Mucosa of descending colon (tissue), 3 donors: ENCODE results near the gene DUSP2. TPM values are rescaled to one million over a fixed set of nuclear protein-coding genes. Genes with fewer than 3 reads are reported as not detected.

ENCODE experiments used
- ATAC-seq: fragments of 200-7000 bp; cut with Tn5 transposase; one replicate; pipeline ENCODE4 v1.9.1; 2020; ENCODE audit warnings: mild to moderate bottlenecking, moderate library complexity
- DNase-seq, 3 donors: peaks; one replicate each; pipeline ENCODE4 v3.0.0-alpha.2; 2020
- H3K36me3 ChIP-seq: fragments of 200-600 bp; one replicate; pipeline ENCODE4 v1.8.0; 2021; ENCODE audit warnings: low read depth, mild to moderate bottlenecking
- H3K4me1 ChIP-seq: fragments of 200-600 bp; one replicate; pipeline ENCODE4 v1.8.0; 2021; ENCODE audit warnings: low read depth, mild to moderate bottlenecking
- H3K4me3 ChIP-seq: fragments of 200-600 bp; one replicate; pipeline ENCODE4 v1.8.0; 2021; ENCODE audit warnings: mild to moderate bottlenecking
- H3K9me3 ChIP-seq: fragments of 200-600 bp; one replicate; pipeline ENCODE4 v1.8.0; 2021; ENCODE audit warnings: mild to moderate bottlenecking
- intact Hi-C, 2 donors: fragments of 100-400 bp; cut with DNase I in 1 of 2; cut with micrococcal nuclease in 1 of 2; formaldehyde crosslinking; loops; one replicate each; pipeline versions ENCODE4 v1.11.0 to v1.11.1; 2022; cut with DNase I, micrococcal nuclease
- total RNA-seq, 3 donors: library from RNA; stranded (reverse); fragmentation: NEBNext Ultra II Directional in 2 of 3; extraction: Animal tissue kit (Norgen Biotek cat#: 25700) in 2 of 3; gene quantifications; one replicate each; pipeline versions ENCODE4 v1.2.1 to v1.2.4, GENCODE V29; 2021 to 2023
- TF ChIP-seq, protein P1 (sequence below): fragments of 200-600 bp; IDR thresholded peaks from one replicate; pipeline ENCODE4 v1.8.0; 2022; ENCODE audit warnings: antibody characterized with exemption, mild to moderate bottlenecking
- donor health status: DM: no; HTN: no; CAD: no; lungs with moderate emphysema.
- donor health status: DM: no; HTN: no; CAD: no.
- donor health status: DM: no; HTN: yes; CAD: no.

Gene DUSP2
- total RNA-seq, 3 donors from 2014 or later = 1.5 to 2.3 (median 1.6) TPM

DNA sequence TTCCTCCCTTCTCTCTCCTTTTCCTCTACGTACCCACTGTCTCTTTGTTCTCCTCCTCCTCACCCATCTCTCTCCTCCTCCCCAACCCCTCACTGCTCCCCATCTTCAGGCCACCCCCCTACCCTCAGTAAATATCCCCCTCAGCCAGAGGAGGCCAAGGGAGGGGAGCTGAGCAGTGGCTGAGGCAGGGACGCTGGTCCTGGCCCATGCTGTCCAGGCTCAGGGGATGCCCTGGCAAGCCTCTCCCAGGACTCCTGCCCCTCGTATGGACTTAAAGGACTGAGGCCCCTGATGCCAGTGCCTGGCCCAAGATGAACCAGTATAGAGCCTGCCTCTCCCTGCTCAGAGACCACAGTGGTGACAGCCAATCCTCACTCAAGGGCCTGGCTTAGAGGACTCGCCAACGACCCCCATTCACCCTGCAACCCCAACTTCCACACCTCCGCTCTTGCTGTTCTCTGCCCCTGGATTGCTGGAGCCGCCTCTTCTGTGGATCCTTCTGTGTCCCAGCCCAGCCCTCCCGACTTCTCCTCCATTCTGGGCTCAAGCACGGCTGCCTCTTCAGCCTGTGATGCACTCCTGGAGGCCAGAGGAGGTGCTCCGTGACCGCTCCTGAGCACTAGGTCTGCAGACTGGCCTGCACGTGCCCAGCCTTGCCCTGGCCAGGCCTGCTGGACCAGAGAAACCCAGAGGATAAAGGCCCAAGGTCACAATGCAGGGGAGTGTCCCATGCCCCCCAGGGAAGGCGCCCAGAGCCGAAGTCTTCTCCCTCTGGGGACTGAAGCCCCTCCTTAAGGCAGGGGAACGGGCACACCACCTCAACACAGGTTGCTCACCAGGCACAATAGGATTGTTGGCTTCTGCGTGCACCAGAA, 9.5 kb upstream of the DUSP2 start:
- no peaks in the 10 kb centered on the region for H3K36me3 ChIP-seq
- DNase-seq = no peak

GRCh38 chr2:96153991-96154431, 8.8 kb upstream of the DUSP2 start:
- H3K9me3 ChIP-seq = no peaks in the 10 kb centered on the region
- H3K4me3 ChIP-seq = no peak overlapping the region
- H3K36me3 ChIP-seq = no peaks in the 10 kb centered on the region
- no peak for ATAC-seq
- peak in 1 of 3 donors; percentile 43 for DNase-seq
- no peaks in the 10 kb centered on the region for H3K4me1 ChIP-seq
- intact Hi-C loops = no loop called here
- TF ChIP-seq, protein P1, sequence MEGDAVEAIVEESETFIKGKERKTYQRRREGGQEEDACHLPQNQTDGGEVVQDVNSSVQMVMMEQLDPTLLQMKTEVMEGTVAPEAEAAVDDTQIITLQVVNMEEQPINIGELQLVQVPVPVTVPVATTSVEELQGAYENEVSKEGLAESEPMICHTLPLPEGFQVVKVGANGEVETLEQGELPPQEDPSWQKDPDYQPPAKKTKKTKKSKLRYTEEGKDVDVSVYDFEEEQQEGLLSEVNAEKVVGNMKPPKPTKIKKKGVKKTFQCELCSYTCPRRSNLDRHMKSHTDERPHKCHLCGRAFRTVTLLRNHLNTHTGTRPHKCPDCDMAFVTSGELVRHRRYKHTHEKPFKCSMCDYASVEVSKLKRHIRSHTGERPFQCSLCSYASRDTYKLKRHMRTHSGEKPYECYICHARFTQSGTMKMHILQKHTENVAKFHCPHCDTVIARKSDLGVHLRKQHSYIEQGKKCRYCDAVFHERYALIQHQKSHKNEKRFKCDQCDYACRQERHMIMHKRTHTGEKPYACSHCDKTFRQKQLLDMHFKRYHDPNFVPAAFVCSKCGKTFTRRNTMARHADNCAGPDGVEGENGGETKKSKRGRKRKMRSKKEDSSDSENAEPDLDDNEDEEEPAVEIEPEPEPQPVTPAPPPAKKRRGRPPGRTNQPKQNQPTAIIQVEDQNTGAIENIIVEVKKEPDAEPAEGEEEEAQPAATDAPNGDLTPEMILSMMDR = no peak

More for the DNA sequence above, 9.5 kb upstream of the DUSP2 start:
- intact Hi-C loops = no loop called here
- Histone ChIP-seq H3K4me1 (no peaks in the 10 kb centered on the region), H3K4me3 (no peak overlapping the region), H3K9me3 (no peaks in the 10 kb centered on the region)
- ATAC-seq = no peak
- TF ChIP-seq, protein P1 = no peak

GRCh38 chr2:96153291-96153713, 8.1 kb upstream of the DUSP2 start:
- no peaks in the 10 kb centered on the region for H3K9me3 ChIP-seq
- H3K4me1 ChIP-seq = peaks cover 3% of the 10 kb centered on the region
- no peak overlapping the region for H3K4me3 ChIP-seq
- TF ChIP-seq, protein P1 = no peak
- intact Hi-C loops = no loop called here
- no peak for ATAC-seq
- H3K36me3 ChIP-seq = no peaks in the 10 kb centered on the region
- DNase-seq = no peak

- peak in 1 of 3 donors; percentile 16 for DNase-seq
- ATAC-seq = no peak
- no peaks in the 10 kb centered on the region for H3K36me3 ChIP-seq
- H3K9me3 ChIP-seq = no peaks in the 10 kb centered on the region
- TF ChIP-seq, protein P1 = no peak
- intact Hi-C loops = no loop called here
- no peak overlapping the region for H3K4me3 ChIP-seq
- H3K4me1 ChIP-seq = peaks cover 3% of the 10 kb centered on the region
These were observed 7.3 kb upstream of the DUSP2 start for GRCh38 chr2:96152304-96153161.

DNA sequence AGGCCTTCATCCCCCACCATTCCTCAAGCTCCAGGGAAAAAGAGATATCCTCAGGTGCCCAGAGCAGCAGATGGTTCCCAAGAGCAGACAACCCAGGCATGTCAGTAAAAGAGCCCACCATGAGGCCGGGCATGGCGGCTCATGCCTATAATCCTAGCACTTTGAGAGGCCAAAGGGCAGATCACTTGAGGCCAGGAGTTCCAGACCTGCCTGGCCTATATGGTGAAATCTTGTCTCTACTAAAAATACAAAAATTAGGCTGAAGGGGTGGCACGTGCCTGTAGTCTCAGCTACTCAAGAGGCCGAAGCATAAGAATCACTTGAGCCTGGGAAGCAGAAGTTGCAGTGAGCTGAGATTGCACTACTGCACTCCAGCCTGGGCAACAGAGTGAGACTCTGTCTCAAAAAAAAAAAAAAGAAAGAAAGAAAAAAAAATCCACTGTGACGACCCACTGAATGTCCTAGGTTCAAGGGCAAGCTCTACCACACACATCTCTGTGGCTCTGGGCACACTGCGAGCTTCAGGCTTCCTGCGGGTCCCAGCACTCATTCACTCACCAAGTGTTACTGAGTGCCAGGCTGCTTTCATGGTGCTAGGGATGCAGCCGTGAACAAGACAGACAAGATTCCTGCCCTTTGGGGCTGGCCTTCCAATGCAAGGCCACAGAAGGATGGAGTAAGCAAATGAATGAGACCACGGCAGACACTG, 6.5 kb upstream of the DUSP2 start:
- DNase-seq (no peak), ATAC-seq (no peak)
- intact Hi-C loops = no loop called here

More for the DNA sequence above, 6.5 kb upstream of the DUSP2 start:
- TF ChIP-seq, protein P1 = no peak
- Histone ChIP-seq H3K36me3 (no peaks in the 10 kb centered on the region), H3K4me3 (no peak overlapping the region), H3K9me3 (no peaks in the 10 kb centered on the region), H3K4me1 (peaks cover 3% of the 10 kb centered on the region)
